Pancreas (tissue), 10 donors: ENCODE measurements around the gene PRAMEF4. TPM values are rescaled to one million over a fixed set of nuclear protein-coding genes. Genes with fewer than 3 reads are reported as not detected.
"Not testable (repeated sequence)": the region's sequence is repeated elsewhere in the genome, so short reads cannot be mapped to it uniquely, and the experiment has no call there.

Source experiments
- ATAC-seq, 4 donors: fragments of 200-7000 bp; cut with Tn5 transposase; one replicate each; pipeline versions ENCODE4 v1.8.0 to v1.9.1; 2020; ENCODE audit warnings: mild to moderate bottlenecking in 4 of 4, moderate library complexity in 4 of 4
- DNase-seq, 6 donors: peaks; one replicate each; pipeline ENCODE4 v3.0.0-alpha.2; 2020
- FAIRE-seq: peaks from 2 replicates; lab custom pipeline; 2012; peaks lifted over from hg19 to GRCh38; lab: Jason Lieb, UNC
- H3K27ac ChIP-seq, 4 donors: fragments of 200-600 bp; sonication (generic); 1 replicate in 3 of 4; 2 replicates in 1 of 4; pipeline versions ENCODE4 v1.5.0 to v1.8.0; 2020
- H3K27me3 ChIP-seq, 4 donors: fragments of 200-600 bp; one replicate each; pipeline ENCODE4 v1.8.0; 2021
- H3K36me3 ChIP-seq, 3 donors: fragments of 200-600 bp; sonication (generic) in 1 of 3; one replicate each; pipeline versions ENCODE4 v1.5.0 to v1.8.0; 2020 to 2021
- H3K4me1 ChIP-seq, 3 donors: fragments of 200-600 bp; one replicate each; pipeline ENCODE4 v1.8.0; 2021
- H3K4me3 ChIP-seq, 4 donors: fragments of 200-600 bp; sonication (generic) in 2 of 4; one replicate each; pipeline versions ENCODE4 v1.5.0 to v1.8.0; 2020 to 2021
- H3K9me3 ChIP-seq, 4 donors: fragments of 200-600 bp; one replicate each; pipeline ENCODE4 v1.8.0; 2021
- CTCF ChIP-seq, 4 donors: fragments of 200-600 bp; sonication (generic) in 3 of 4; IDR thresholded peaks; one replicate each; pipeline versions ENCODE4 v1.5.0 to v1.8.0; 2021; ENCODE audit warnings: antibody characterized with exemption in 4 of 4
- WGBS, 2 donors: extraction: QIAGEN DNeasy Blood & Tissue Kit; methylation state at CpG; one replicate each; pipeline ENCODE4 v1.1.7; 2013; 5-methylcytosine and 5-hydroxymethylcytosine counted together
- intact Hi-C, 3 donors: fragments of 100-400 bp; cut with DNase I; formaldehyde crosslinking; loops; one replicate each; pipeline versions ENCODE4 v1.11.1 to v1.14.2; 2022
- polyA plus RNA-seq, 2 donors: library from polyadenylated mRNA; stranded (reverse); fragments of 200-250 nt; gene quantifications; one replicate each; pipeline ENCODE4 v1.2.3, GENCODE V29; 2013
- total RNA-seq, 6 donors: library from RNA; stranded (reverse); fragmentation: NEBNext Ultra II Directional in 4 of 6; extraction: Animal tissue kit (Norgen Biotek cat#: 25700) in 4 of 6; gene quantifications; one replicate each; pipeline versions ENCODE4 v1.2.1 to v1.2.4, GENCODE V29; 2021 to 2023
- donor health status: healthy with polysubstance abuse.
- donor health status: DM: no; HTN: no; CAD: no; lungs with moderate emphysema.
- donor health status: DM: no; HTN: no; CAD: no.
- donor health status: control.
- donor health status: control.
- donor health status: Bipolar disorder and iron deficiency.
- donor health status: DM: yes; HTN: yes; CAD: no.
- donor health status: DM: no; HTN: no; CAD: no.
- donor health status: DM: no; HTN: no; CAD: no.
- donor health status: DM: yes; HTN: yes; CAD: no.

Gene PRAMEF4
- total and polyA plus RNA-seq, 8 donors, result not detected

DNA sequence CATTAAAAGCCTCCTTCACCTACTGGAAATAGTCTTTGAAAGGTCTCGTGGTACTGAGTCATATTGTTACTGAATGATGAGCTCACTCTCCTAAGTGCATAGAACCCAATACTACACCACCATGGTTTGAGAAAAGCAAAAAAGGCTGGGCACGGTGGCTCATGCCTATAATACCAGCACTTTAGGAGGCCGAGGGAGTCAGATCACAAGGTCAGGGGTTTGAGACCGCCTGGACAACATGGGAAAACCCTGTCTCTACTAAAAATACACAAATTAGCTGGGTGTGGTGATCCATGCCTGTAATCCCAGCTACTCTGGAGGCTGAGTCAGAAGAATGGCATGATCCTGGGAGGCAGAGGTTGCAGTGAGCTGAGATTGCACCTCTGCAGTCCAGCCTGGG lies 34.2 kb downstream of the PRAMEF4 start:
- 48 to 52% methylated on average over 4 of the region's 4 CpGs for WGBS, 2 donors
- H3K4me1 ChIP-seq, result no peaks in the 10 kb centered on the region
- no peak overlapping the region for H3K4me3 ChIP-seq
- no peaks in the 10 kb centered on the region for H3K36me3 ChIP-seq
- TF ChIP-seq CTCF (IDR thresholded peaks at IDR 0.05), result no peak
- H3K27me3 ChIP-seq, result no peaks in the 10 kb centered on the region
- ATAC-seq, result no peak
- H3K9me3 ChIP-seq, result no peaks in the 10 kb centered on the region
- no peak overlapping the region for H3K27ac ChIP-seq
- intact Hi-C loops, result no loop called here
- FAIRE-seq, result no peak
- DNase-seq, result no peak

DNA sequence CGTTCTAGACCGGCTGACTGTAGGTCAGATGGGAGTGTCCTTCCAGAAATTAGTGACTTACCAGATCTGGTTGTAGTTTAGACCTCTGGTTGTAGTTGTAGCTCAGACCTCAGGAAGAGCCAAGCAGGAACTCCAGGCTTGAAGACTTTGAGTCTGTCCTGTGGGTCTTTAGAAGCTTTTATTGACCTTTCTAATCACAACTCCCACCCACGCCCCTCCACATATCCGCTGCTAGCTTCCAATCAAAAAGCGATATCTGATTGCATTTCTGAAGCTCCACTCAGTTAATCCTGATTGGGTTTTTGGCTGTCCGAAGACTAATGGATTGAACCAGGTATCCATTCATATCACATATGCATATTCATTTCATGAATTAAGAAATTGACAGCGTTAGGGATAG lies 37.4 kb downstream of the PRAMEF4 start, which contains the start of gene HNRNPCL1:
Gene HNRNPCL1 (minus strand): TSS at position 101 of the 400 bp plus-strand sequence. CDS start 431 bp downstream, outside the sequence.
- FAIRE-seq, intact Hi-C loops, H3K4me3 ChIP-seq, H3K27me3 ChIP-seq, H3K27ac ChIP-seq, ATAC-seq, H3K4me1 ChIP-seq, DNase-seq, H3K36me3 ChIP-seq, H3K9me3 ChIP-seq: not testable (repeated sequence)
- WGBS, 2 donors, result 71 to 72% methylated on average over 7 of the region's 7 CpGs

DNA sequence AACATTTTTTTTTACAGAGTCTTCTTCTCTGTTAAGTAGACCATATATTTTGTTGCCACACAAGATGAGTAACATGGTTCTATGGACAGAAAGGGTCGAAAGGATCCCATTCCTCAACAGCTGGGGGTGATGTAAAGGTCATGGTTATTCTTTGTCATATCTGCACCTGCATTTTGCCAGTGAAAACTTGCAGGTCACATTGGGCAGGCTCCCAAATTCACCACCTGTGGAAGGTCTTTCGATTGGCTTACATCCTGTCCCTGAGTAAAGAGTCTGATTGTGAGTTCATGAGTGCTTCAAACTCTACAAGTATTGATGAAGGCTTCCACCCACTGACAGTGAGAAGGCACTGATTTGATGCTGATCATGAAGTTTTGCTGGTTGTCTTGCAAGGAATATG lies 52.8 kb downstream of the PRAMEF4 start:
- H3K9me3 ChIP-seq, ATAC-seq, H3K4me1 ChIP-seq, intact Hi-C loops, H3K27ac ChIP-seq, H3K36me3 ChIP-seq, H3K4me3 ChIP-seq, FAIRE-seq, DNase-seq, H3K27me3 ChIP-seq: not testable (repeated sequence)
- WGBS, 2 donors, result 35 to 39% methylated on average over 2 of the region's 2 CpGs

- H3K27ac ChIP-seq, H3K27me3 ChIP-seq, H3K4me1 ChIP-seq, H3K9me3 ChIP-seq, H3K4me3 ChIP-seq, FAIRE-seq, H3K36me3 ChIP-seq, intact Hi-C loops, ATAC-seq, DNase-seq: not testable (repeated sequence)
- WGBS, 2 donors, result 45 to 50% methylated on average over 3 of the region's 3 CpGs
These were observed 54.7 kb downstream of the PRAMEF4 start, which contains the start of gene PRAMEF11 for GRCh38 chr1:12831310-12831709. TSS of gene PRAMEF11 (minus strand) at chr1:12831410. CDS start at chr1:12828789, 2,621 bp downstream.

Other genes starting within 250 kb of the PRAMEF4 start
- gene AADACL4, start 242.1 kb downstream of the PRAMEF4 start, total RNA-seq, result not detected
- not detected for gene AADACL4, start 242.1 kb downstream of the PRAMEF4 start, polyA plus RNA-seq
- gene AADACL3, start 170.1 kb downstream of the PRAMEF4 start, total RNA-seq, result not detected
- gene AADACL3, start 170.1 kb downstream of the PRAMEF4 start, polyA plus RNA-seq, result under 1 TPM in 1 of 2 donors, not detected in 1; 0.02 TPM
- gene CFAP107, start 140.0 kb downstream of the PRAMEF4 start, total RNA-seq, result under 1 TPM in 2 of 6 donors, not detected in 4; 0.19 to 0.26 TPM
- under 1 TPM in 1 of 2 donors, not detected in 1; 0.92 TPM for gene CFAP107, start 140.0 kb downstream of the PRAMEF4 start, polyA plus RNA-seq
- not detected for gene PRAMEF12, start 112.5 kb downstream of the PRAMEF4 start, total RNA-seq
- not detected for gene PRAMEF12, start 112.5 kb downstream of the PRAMEF4 start, polyA plus RNA-seq
- not detected for gene PRAMEF1, start 94.8 kb downstream of the PRAMEF4 start, total RNA-seq
- gene PRAMEF1, start 94.8 kb downstream of the PRAMEF4 start, polyA plus RNA-seq, result not detected
- gene PRAMEF11, start 54.8 kb downstream of the PRAMEF4 start, total RNA-seq, result not detected
- not detected for gene PRAMEF11, start 54.8 kb downstream of the PRAMEF4 start, polyA plus RNA-seq
- gene HNRNPCL1, start 37.5 kb downstream of the PRAMEF4 start, total RNA-seq, result not detected
- not detected for gene HNRNPCL1, start 37.5 kb downstream of the PRAMEF4 start, polyA plus RNA-seq
- not detected for gene PRAMEF2, start 29.1 kb downstream of the PRAMEF4 start, total RNA-seq
- gene PRAMEF2, start 29.1 kb downstream of the PRAMEF4 start, polyA plus RNA-seq, result not detected
- gene PRAMEF10, start 12.1 kb upstream of the PRAMEF4 start, total RNA-seq, result not detected
- not detected for gene PRAMEF10, start 12.1 kb upstream of the PRAMEF4 start, polyA plus RNA-seq
- gene PRAMEF7, start 30.4 kb upstream of the PRAMEF4 start, total RNA-seq, result not detected
- gene PRAMEF7, start 30.4 kb upstream of the PRAMEF4 start, polyA plus RNA-seq, result not detected
- not detected for gene PRAMEF6, start 61.4 kb upstream of the PRAMEF4 start, total RNA-seq
- gene PRAMEF6, start 61.4 kb upstream of the PRAMEF4 start, polyA plus RNA-seq, result not detected
- not detected for gene PRAMEF27, start 170.4 kb upstream of the PRAMEF4 start, total RNA-seq
- gene PRAMEF27, start 170.4 kb upstream of the PRAMEF4 start, polyA plus RNA-seq, result not detected
- not detected for gene HNRNPCL3, start 174.6 kb upstream of the PRAMEF4 start, total RNA-seq
- gene HNRNPCL3, start 174.6 kb upstream of the PRAMEF4 start, polyA plus RNA-seq, result not detected
- gene PRAMEF25, start 184.6 kb upstream of the PRAMEF4 start, total RNA-seq, result not detected
- gene PRAMEF25, start 184.6 kb upstream of the PRAMEF4 start, polyA plus RNA-seq, result not detected
- gene HNRNPCL2, start 230.7 kb upstream of the PRAMEF4 start, total RNA-seq, result not detected
- not detected for gene HNRNPCL2, start 230.7 kb upstream of the PRAMEF4 start, polyA plus RNA-seq